HG02970 (cell line): ENCODE measurements around the gene WNT11.

ENCODE experiments used
- ATAC-seq: cut with Tn5 transposase; IDR thresholded peaks from one replicate; pipeline ENCODE4 v1.9.1; 2021; ENCODE audit warnings: mild to moderate bottlenecking, moderate library complexity, moderate number of reproducible peaks; ENCODE audit not compliant: unreplicated experiment, low FRiP score

Gene WNT11

GRCh38 chr11:76159983-76160661, 46.2 kb downstream of the WNT11 start:
- no peak for ATAC-seq

- ATAC-seq = no peak
These were observed 46.9 kb downstream of the WNT11 start for GRCh38 chr11:76159303-76159937.

- ATAC-seq = no peak
These were observed 47.7 kb downstream of the WNT11 start for GRCh38 chr11:76158394-76159302.

GRCh38 chr11:76157891-76158290, 48.4 kb downstream of the WNT11 start:
- no peak for ATAC-seq

- ATAC-seq = no peak
These were observed 49.3 kb downstream of the WNT11 start for GRCh38 chr11:76156971-76157427.

GRCh38 chr11:76155500-76156227, 50.6 kb downstream of the WNT11 start:
- no peak for ATAC-seq

GRCh38 chr11:76153571-76153923, 52.8 kb downstream of the WNT11 start:
- no peak for ATAC-seq

GRCh38 chr11:76152741-76153570, 53.3 kb downstream of the WNT11 start:
- ATAC-seq = no peak

- peak; percentile 45 for ATAC-seq
These were observed 54.1 kb downstream of the WNT11 start for GRCh38 chr11:76152086-76152681.

GRCh38 chr11:76151556-76152085, 54.7 kb downstream of the WNT11 start:
- no peak for ATAC-seq

GRCh38 chr11:76150141-76150540, 56.2 kb downstream of the WNT11 start:
- ATAC-seq = no peak

GRCh38 chr11:76149713-76150112, 56.6 kb downstream of the WNT11 start:
- no peak for ATAC-seq

- no peak for ATAC-seq
These were observed 57.2 kb downstream of the WNT11 start for GRCh38 chr11:76148941-76149613.

- ATAC-seq = no peak
These were observed 58.1 kb downstream of the WNT11 start for GRCh38 chr11:76148231-76148630.

- no peak for ATAC-seq
These were observed 59.1 kb downstream of the WNT11 start for GRCh38 chr11:76147106-76147740.

- no peak for ATAC-seq
These were observed 63.0 kb downstream of the WNT11 start for GRCh38 chr11:76143274-76143673.

- no peak for ATAC-seq
These were observed 64.3 kb downstream of the WNT11 start for GRCh38 chr11:76141901-76142588.
